Hepatocyte (in vitro differentiated cells): ENCODE measurements around the gene MCF2L. TPM values are rescaled to one million over a fixed set of nuclear protein-coding genes. Genes with fewer than 3 reads are reported as not detected.

ENCODE experiments used
- DNase-seq: peaks from one replicate; pipeline ENCODE4 v3.0.0-alpha.2; 2016; ENCODE audit warnings: low spot score
- H2AFZ ChIP-seq: fragments of 200-600 bp; sonication (generic); 2 replicates; pipeline ENCODE4 v1.6.0; 2016; ENCODE audit warnings: antibody characterized with exemption, mild to moderate bottlenecking
- H3K27ac ChIP-seq: fragments of 200-600 bp; sonication (generic); 2 replicates; pipeline ENCODE4 v1.5.1; 2016; ENCODE audit warnings: mild to moderate bottlenecking
- H3K27me3 ChIP-seq: fragments of 200-600 bp; sonication (generic); 2 replicates; pipeline ENCODE4 v1.6.1; 2016
- H3K36me3 ChIP-seq: fragments of 200-600 bp; sonication (generic); replicated peaks from 2 replicates; pipeline ENCODE4 v1.5.1; 2016; ENCODE audit warnings: low read depth; ENCODE audit not compliant: insufficient read depth
- H3K4me1 ChIP-seq: fragments of 200-600 bp; sonication (generic); 2 replicates; pipeline ENCODE4 v1.5.1; 2016; ENCODE audit warnings: mild to moderate bottlenecking, moderate library complexity; ENCODE audit not compliant: insufficient read depth
- H3K4me2 ChIP-seq: fragments of 200-600 bp; sonication (generic); 2 replicates; pipeline ENCODE4 v1.6.0; 2016
- H3K4me3 ChIP-seq: fragments of 200-600 bp; sonication (generic); 2 replicates; pipeline ENCODE4 v1.5.1; 2016; ENCODE audit warnings: mild to moderate bottlenecking
- H3K79me2 ChIP-seq: fragments of 200-600 bp; sonication (generic); 2 replicates; pipeline ENCODE4 v1.6.0; 2017; ENCODE audit warnings: mild to moderate bottlenecking
- H3K9me2 ChIP-seq: fragments of 200-600 bp; sonication (generic); replicated peaks from 2 replicates; pipeline ENCODE4 v1.6.0; 2017; ENCODE audit warnings: mild to moderate bottlenecking; ENCODE audit not compliant: insufficient read depth
- H3K9me3 ChIP-seq: fragments of 200-600 bp; sonication (generic); 2 replicates; pipeline ENCODE4 v1.5.1; 2016; ENCODE audit warnings: low read depth, mild to moderate bottlenecking
- H4K20me1 ChIP-seq: fragments of 200-600 bp; sonication (generic); 2 replicates; pipeline ENCODE4 v1.6.0; 2016; ENCODE audit warnings: mild to moderate bottlenecking; ENCODE audit not compliant: insufficient read depth, poor library complexity, severe bottlenecking
- EZH2 ChIP-seq: fragments of 200-600 bp; sonication (generic); IDR thresholded peaks from 2 replicates; pipeline ENCODE4 v1.6.1; 2016; ENCODE audit warnings: antibody characterized with exemption, mild to moderate bottlenecking, borderline replicate concordance
- EZH2phosphoT487 ChIP-seq: fragments of 200-600 bp; sonication (generic); IDR thresholded peaks from one replicate; pipeline ENCODE4 v1.6.1; 2018; ENCODE audit warnings: antibody characterized with exemption, mild to moderate bottlenecking, low read depth, moderate library complexity; ENCODE audit not compliant: unreplicated experiment, severe bottlenecking
- WGBS: methylation state at CpG from one replicate; pipeline ENCODE4 v1.1.6; 2016; ENCODE audit warnings: low lambda C conversion rate; ENCODE audit errors: missing lambda C conversion rate; 5-methylcytosine and 5-hydroxymethylcytosine counted together
- polyA plus RNA-seq: library from polyadenylated mRNA; unstranded; fragments of >200 nt; fragmentation: Nextera tagmentation; extraction: Ambion mirVana; gene quantifications from 2 replicates; pipeline ENCODE4 v1.2.1, GENCODE V29; 2016
- total RNA-seq: library from RNA; depleted of rRNA; stranded (reverse); fragments of >200 nt; gene quantifications from 2 replicates; pipeline ENCODE4 v1.2.3, GENCODE V29; 2014
- TF ChIP-seq, protein P1 (sequence below): fragments of 200-600 bp; sonication (generic); IDR thresholded peaks from 2 replicates; pipeline ENCODE4 v1.5.1; 2016; ENCODE audit warnings: antibody characterized with exemption, mild to moderate bottlenecking; ENCODE audit not compliant: poor library complexity

Gene MCF2L
- total and polyA plus RNA-seq, 2 experiments from 2014 or later, result 11.1 to 22.4 TPM

DNA sequence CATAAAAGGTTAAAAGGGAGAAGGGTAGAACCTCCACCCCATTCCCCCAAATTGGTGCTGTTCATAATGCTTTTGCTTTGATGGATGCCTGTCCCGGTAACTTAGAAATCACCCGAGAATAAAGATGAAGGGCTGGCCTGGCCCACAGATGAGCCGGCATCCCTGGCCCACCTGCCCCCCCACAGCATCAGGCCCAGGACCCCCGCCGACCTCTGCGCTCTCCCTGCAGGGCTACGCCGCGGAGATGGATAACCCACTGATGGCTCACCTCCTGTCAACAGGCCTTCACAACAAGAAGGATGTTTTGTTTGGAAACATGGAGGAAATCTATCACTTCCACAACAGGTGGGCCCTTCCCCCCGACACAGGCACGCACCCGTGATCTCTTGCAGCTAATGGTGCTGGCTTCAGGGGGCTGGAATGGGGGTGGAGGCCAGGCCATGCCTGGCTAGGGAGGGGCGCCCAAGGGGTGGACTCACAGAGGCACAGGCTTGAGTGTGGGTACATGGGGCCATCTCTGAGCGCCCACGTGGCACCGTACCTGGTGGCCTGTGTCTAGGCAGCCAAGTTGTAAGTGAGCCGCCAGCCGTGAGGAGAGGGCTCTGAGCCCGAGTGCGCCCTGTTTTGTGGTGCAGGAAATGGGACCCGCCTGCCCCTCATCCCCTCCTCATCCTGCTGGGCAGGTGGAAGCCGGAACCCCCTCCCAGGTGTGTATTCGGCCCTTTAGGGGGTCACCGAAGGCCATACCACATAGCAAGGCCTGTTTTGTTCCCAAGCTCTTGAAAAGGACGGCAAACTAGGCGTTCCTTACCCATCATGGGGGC, 113.4 kb downstream of the MCF2L start:
- Histone ChIP-seq H3K79me2 (no peaks in the 10 kb centered on the region), H3K9me2 (no peaks in the 10 kb centered on the region), H3K4me2 (no peak overlapping the region), H3K4me1 (no peaks in the 10 kb centered on the region), H4K20me1 (no peaks in the 10 kb centered on the region), H3K36me3 (no peaks in the 10 kb centered on the region), H3K9me3 (no peaks in the 10 kb centered on the region), H3K27me3 (no peaks in the 10 kb centered on the region), H3K4me3 (no peak overlapping the region), H2AFZ (no peak overlapping the region), H3K27ac (no peak overlapping the region)
- TF ChIP-seq, protein P1, sequence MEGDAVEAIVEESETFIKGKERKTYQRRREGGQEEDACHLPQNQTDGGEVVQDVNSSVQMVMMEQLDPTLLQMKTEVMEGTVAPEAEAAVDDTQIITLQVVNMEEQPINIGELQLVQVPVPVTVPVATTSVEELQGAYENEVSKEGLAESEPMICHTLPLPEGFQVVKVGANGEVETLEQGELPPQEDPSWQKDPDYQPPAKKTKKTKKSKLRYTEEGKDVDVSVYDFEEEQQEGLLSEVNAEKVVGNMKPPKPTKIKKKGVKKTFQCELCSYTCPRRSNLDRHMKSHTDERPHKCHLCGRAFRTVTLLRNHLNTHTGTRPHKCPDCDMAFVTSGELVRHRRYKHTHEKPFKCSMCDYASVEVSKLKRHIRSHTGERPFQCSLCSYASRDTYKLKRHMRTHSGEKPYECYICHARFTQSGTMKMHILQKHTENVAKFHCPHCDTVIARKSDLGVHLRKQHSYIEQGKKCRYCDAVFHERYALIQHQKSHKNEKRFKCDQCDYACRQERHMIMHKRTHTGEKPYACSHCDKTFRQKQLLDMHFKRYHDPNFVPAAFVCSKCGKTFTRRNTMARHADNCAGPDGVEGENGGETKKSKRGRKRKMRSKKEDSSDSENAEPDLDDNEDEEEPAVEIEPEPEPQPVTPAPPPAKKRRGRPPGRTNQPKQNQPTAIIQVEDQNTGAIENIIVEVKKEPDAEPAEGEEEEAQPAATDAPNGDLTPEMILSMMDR, result no peak
- TF ChIP-seq EZH2phosphoT487 (no peak), EZH2 (no peak)
- 96% methylated on average over 25 of the region's 26 CpGs for WGBS
- DNase-seq, result no peak

DNA sequence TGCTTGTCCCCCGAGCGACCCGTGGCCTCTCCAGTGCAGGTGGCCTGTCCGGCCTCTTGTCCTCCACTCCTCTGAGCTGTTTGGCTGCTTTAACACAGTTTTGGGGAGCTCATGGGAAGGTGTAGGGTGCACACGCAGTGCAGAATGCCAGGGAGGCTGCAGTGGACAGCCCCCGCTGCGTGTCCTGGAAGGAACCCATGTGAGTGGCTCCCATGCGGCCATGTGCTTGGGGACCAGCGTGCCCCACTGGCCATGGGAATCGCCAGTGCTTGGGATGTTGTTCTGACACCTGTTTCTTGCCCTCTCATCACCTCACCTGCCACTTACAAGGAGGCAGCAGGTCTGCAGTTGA, 114.0 kb downstream of the MCF2L start:
- Histone ChIP-seq H3K27me3 (no peaks in the 10 kb centered on the region), H3K4me2 (no peak overlapping the region), H2AFZ (no peak overlapping the region), H3K36me3 (no peaks in the 10 kb centered on the region), H3K79me2 (no peaks in the 10 kb centered on the region), H3K9me3 (no peaks in the 10 kb centered on the region), H3K9me2 (no peaks in the 10 kb centered on the region), H3K4me1 (no peaks in the 10 kb centered on the region), H3K4me3 (no peak overlapping the region), H3K27ac (no peak overlapping the region), H4K20me1 (no peaks in the 10 kb centered on the region)
- TF ChIP-seq, protein P1, result no peak
- TF ChIP-seq EZH2, result no peak
- no peak for TF ChIP-seq EZH2phosphoT487
- no peak for DNase-seq
- WGBS, result 99% methylated on average over 9 of the region's 10 CpGs

DNA sequence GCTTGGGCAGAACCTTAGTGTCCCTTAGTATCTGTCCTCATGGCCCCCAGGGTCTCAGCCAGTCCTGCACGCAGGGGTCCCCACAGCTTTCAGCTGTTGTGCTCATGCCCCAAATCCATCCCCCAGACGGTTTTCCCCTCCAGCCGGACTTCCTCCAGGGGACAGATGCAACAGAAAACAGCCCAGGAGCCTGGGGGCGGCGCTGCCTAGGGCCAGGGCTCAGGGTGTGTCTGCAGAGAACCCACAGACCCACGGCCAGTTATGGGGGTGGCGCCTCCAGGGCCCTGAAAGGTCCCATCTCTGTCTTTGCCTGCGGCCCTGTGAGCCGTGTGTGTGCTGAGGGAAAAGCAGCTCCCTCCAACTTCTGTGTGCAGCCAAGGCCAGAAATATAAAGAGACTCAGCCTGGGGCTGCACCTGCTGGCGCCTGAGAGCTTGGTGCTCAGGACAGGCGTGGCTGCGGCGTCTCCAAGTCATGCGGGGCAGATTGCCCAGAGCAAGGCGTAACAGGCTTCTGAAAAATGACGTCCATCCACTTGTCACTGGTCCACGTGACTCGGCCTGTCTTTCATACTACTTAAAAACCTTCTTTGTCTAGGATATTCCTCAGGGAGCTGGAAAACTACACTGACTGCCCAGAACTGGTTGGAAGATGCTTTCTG, 114.5 kb downstream of the MCF2L start:
- no peak overlapping the region for H3K4me2 ChIP-seq
- no peak for TF ChIP-seq EZH2phosphoT487
- TF ChIP-seq, protein P1, result no peak
- TF ChIP-seq EZH2, result no peak
- H2AFZ ChIP-seq, result no peak overlapping the region
- H3K4me3 ChIP-seq, result no peak overlapping the region
- H3K27me3 ChIP-seq, result no peaks in the 10 kb centered on the region
- no peak overlapping the region for H3K27ac ChIP-seq
- no peaks in the 10 kb centered on the region for H3K9me3 ChIP-seq
- H3K4me1 ChIP-seq, result no peaks in the 10 kb centered on the region
- H3K79me2 ChIP-seq, result no peaks in the 10 kb centered on the region
- no peaks in the 10 kb centered on the region for H3K9me2 ChIP-seq
- WGBS, result 86% methylated on average over 18 of the region's 18 CpGs
- no peaks in the 10 kb centered on the region for H3K36me3 ChIP-seq
- H4K20me1 ChIP-seq, result no peaks in the 10 kb centered on the region
- DNase-seq, result no peak
